HPDE6-E6E7 (cell line): Measurements from ENCODE around the gene METRNL.
"Not testable (repeated sequence)": the region's sequence is repeated elsewhere in the genome, so short reads cannot be mapped to it uniquely, and the experiment has no call there.

Source experiments
- DNase-seq: peaks from one replicate; pipeline ENCODE4 v3.0.0; 2011; ENCODE audit warnings: missing footprints; ENCODE audit errors: extremely low spot score

The METRNL gene

GRCh38 chr17:83121921-83122820, 42.8 kb downstream of the METRNL start:
- no peak for DNase-seq

GRCh38 chr17:83122834-83123233, 43.4 kb downstream of the METRNL start:
- DNase-seq = no peak

GRCh38 chr17:83123896-83124801, 44.7 kb downstream of the METRNL start:
- no peak for DNase-seq

- DNase-seq = no peak
Measured at GRCh38 chr17:83124871-83125514, 45.6 kb downstream of the METRNL start.

- DNase-seq = no peak
Measured at GRCh38 chr17:83125515-83126274, 46.3 kb downstream of the METRNL start.

- DNase-seq = no peak
Measured at GRCh38 chr17:83126275-83126811, 46.9 kb downstream of the METRNL start.

- no peak for DNase-seq
Measured at GRCh38 chr17:83127431-83128160, 48.2 kb downstream of the METRNL start.

GRCh38 chr17:83128306-83129240, 49.2 kb downstream of the METRNL start:
- DNase-seq = no peak

- DNase-seq = no peak
Measured at GRCh38 chr17:83129676-83130075, 50.3 kb downstream of the METRNL start.

GRCh38 chr17:83131401-83132011, 52.1 kb downstream of the METRNL start:
- DNase-seq = no peak

- no peak for DNase-seq
Measured at GRCh38 chr17:83132251-83133081, 53.1 kb downstream of the METRNL start.

GRCh38 chr17:83133302-83134121, 54.1 kb downstream of the METRNL start:
- peak; percentile 26 for DNase-seq

GRCh38 chr17:83134456-83134855, 55.0 kb downstream of the METRNL start:
- not testable (repeated sequence) for DNase-seq

GRCh38 chr17:83135692-83136091, 56.3 kb downstream of the METRNL start:
- DNase-seq = no peak

- DNase-seq = no peak
Measured at GRCh38 chr17:83136156-83136555, 56.7 kb downstream of the METRNL start.

- no peak for DNase-seq
Measured at GRCh38 chr17:83136931-83137330, 57.5 kb downstream of the METRNL start.

- DNase-seq = no peak
Measured at GRCh38 chr17:83137523-83137922, 58.1 kb downstream of the METRNL start.
